Keratinocyte (primary cell): Measurements from ENCODE around the gene ALG12. TPM values are rescaled to one million over a fixed set of nuclear protein-coding genes. Genes with fewer than 3 reads are reported as not detected.

Source experiments
- DNase-seq: peaks from one replicate; pipeline ENCODE4 v3.0.0-alpha.2; 2011; ENCODE audit warnings: low read depth, missing footprints, low spot score
- FAIRE-seq: peaks from 2 replicates; lab custom pipeline; 2011; peaks lifted over from hg19 to GRCh38; lab: Jason Lieb, UNC
- H2AFZ ChIP-seq: 2 replicates; pipeline ENCODE4 v1.6.0; 2012; ENCODE audit warnings: low read length, control low read depth, inconsistent platforms; ENCODE audit not compliant: control insufficient read depth
- H3K27ac ChIP-seq: 2 replicates; pipeline ENCODE4 v1.5.1; 2011; ENCODE audit warnings: low read length; ENCODE audit not compliant: control insufficient read depth, insufficient read depth
- H3K27me3 ChIP-seq: 3 replicates; pipeline ENCODE4 v1.6.0; 2011; ENCODE audit warnings: low read length; ENCODE audit not compliant: control insufficient read depth, insufficient read depth; ENCODE audit errors: extremely low read depth
- H3K36me3 ChIP-seq, 2 experiments: 2 replicates in 1 of 2; 3 replicates in 1 of 2; pipeline ENCODE4 v1.5.1; 2011; ENCODE audit warnings: low read length in 2 of 2, mild to moderate bottlenecking in 1 of 2; ENCODE audit not compliant: control insufficient read depth in 2 of 2, insufficient read depth in 2 of 2; ENCODE audit errors: extremely low read depth in 1 of 2
- H3K4me1 ChIP-seq: 3 replicates; pipeline ENCODE4 v1.5.1; 2011; ENCODE audit warnings: low read length; ENCODE audit not compliant: control insufficient read depth, insufficient read depth; ENCODE audit errors: extremely low read depth
- H3K4me2 ChIP-seq: 3 replicates; pipeline ENCODE4 v1.6.0; 2011; ENCODE audit warnings: low read depth, low read length; ENCODE audit not compliant: control insufficient read depth, insufficient read depth; ENCODE audit errors: extremely low read depth
- H3K4me3 ChIP-seq, 3 experiments: fragments of 200-600 bp in 1 of 3; sonication (generic) in 1 of 3; 2 replicates in 2 of 3; 3 replicates in 1 of 3; pipeline ENCODE4 v1.5.1; 2011 to 2016; ENCODE audit warnings: low read length in 3 of 3, mild to moderate bottlenecking in 3 of 3, control low read depth in 2 of 3, inconsistent platforms in 1 of 3, low read depth in 1 of 3, mixed read lengths in 1 of 3, mixed run types in 1 of 3, moderate library complexity in 1 of 3; ENCODE audit not compliant: control insufficient read depth in 2 of 3, insufficient read depth in 2 of 3; ENCODE audit errors: extremely low read depth in 1 of 3
- H3K79me2 ChIP-seq: 2 replicates; pipeline ENCODE4 v1.6.0; 2012; ENCODE audit warnings: low read length; ENCODE audit not compliant: control insufficient read depth, insufficient read depth
- H3K9ac ChIP-seq: 3 replicates; pipeline ENCODE4 v1.6.0; 2011; ENCODE audit warnings: low read length; ENCODE audit not compliant: control insufficient read depth, insufficient read depth; ENCODE audit errors: extremely low read depth
- H3K9me1 ChIP-seq: 3 replicates; pipeline ENCODE4 v1.6.0; 2011; ENCODE audit warnings: low read length; ENCODE audit not compliant: control insufficient read depth, insufficient read depth; ENCODE audit errors: extremely low read depth
- H3K9me3 ChIP-seq: 2 replicates; pipeline ENCODE4 v1.5.1; 2012; ENCODE audit warnings: low read depth, low read length; ENCODE audit not compliant: control insufficient read depth
- H4K20me1 ChIP-seq: 3 replicates; pipeline ENCODE4 v1.6.0; 2011; ENCODE audit warnings: low read length; ENCODE audit not compliant: control insufficient read depth, insufficient read depth; ENCODE audit errors: extremely low read depth
- EZH2 ChIP-seq: IDR thresholded peaks from one replicate; pipeline ENCODE4 v1.6.1; 2012; ENCODE audit warnings: inconsistent platforms, mild to moderate bottlenecking, low read length, moderate library complexity
- dilution Hi-C: fragments of 300-500 bp; cut with MboI; formaldehyde crosslinking; loops from one replicate; pipeline ENCODE4 v1.7.0; 2020; ENCODE audit warnings: low sequenced_read_pairs; ENCODE audit not compliant: extremely low pct_ligation_motif_present
- polyA plus RNA-seq, 5 experiments: library from polyadenylated mRNA; depleted of rRNA in 3 of 5; stranded (reverse) in 3 of 5; stranded (forward) in 1 of 5; unstranded in 1 of 5; fragments of >200 nt; gene quantifications; 1 replicate in 1 of 5; 2 replicates in 3 of 5; 3 replicates in 1 of 5; pipeline versions ENCODE4 v1.2.1 to v1.2.3, GENCODE V29; 2011 to 2012; ENCODE audit warnings: missing spikeins in 2 of 5, low read depth in 1 of 5, low replicate concordance in 1 of 5
- TF ChIP-seq, protein P1 (sequence below), 3 experiments: IDR thresholded peaks in 1 of 3; conservative IDR thresholded peaks in 1 of 3; optimal IDR thresholded peaks in 1 of 3; 2 replicates in 2 of 3; 3 replicates in 1 of 3; pipeline versions ENCODE3 to v1.5.1; 2011; ENCODE audit warnings: low read length in 3 of 3, mild to moderate bottlenecking in 3 of 3, moderate library complexity in 2 of 3, control low read depth in 1 of 3, inconsistent platforms in 1 of 3; ENCODE audit not compliant: insufficient read depth in 2 of 3; ENCODE audit errors: extremely low read depth in 1 of 3

ALG12 gene
- polyA plus RNA-seq, 1 donor (not counting 4 experiments of a cell fraction or from before 2014, with no cell fraction given), result 6.3 TPM

DNA sequence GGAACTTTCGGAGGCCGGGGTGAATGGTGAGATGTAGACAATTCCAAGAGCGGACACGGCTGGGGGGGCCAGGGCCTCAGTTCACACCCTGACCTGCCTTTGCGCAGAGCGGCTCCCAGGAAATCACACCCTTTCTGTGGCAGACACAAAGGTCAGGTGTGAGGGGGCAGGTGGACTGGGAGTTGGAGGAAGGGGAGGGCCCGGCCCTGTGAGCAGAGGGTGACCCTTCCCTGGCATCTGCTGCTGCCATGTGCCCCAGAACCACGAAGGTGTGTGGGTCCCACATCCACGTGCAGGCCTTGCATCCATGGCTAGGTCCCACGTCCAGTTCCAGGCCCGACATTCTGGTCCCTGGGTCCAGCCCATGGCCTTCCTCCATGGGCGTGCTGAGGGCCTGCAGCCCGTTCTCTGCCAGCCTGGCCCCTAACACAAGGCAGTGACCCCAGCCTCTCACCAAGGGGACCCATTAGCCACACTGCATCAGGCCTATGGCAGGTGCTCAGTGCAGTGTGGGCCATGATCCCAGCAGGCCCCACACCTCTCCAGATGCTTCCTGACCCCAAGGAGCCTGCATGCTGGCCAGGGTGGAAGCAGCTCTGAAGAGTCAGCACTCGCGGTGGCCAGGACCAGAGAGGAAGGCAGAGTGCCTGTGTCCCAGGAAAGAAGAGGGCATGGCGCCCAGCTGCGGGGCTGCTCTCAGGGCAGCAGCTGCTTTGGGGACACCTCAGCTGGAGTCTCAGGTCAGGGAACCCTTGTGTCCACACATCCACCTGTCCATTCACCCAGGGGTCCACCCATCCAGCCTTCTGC lies 23.5 kb upstream of the ALG12 start:
- Histone ChIP-seq H3K9me3 (no peaks in the 10 kb centered on the region), H4K20me1 (no peaks in the 10 kb centered on the region), H3K4me1 (peaks cover 7% of the 10 kb centered on the region), H3K9me1 (no peaks in the 10 kb centered on the region), H3K4me3 (no peak overlapping the region), H3K36me3 (no peaks in the 10 kb centered on the region), H3K9ac (no peak overlapping the region), H3K79me2 (no peaks in the 10 kb centered on the region), H2AFZ (no peak overlapping the region), H3K27ac (no peak overlapping the region), H3K27me3 (peaks cover 6% of the 10 kb centered on the region), H3K4me2 (no peak overlapping the region)
- DNase-seq (no peak), FAIRE-seq (no peak)
- dilution Hi-C loops, result no loop called here
- TF ChIP-seq EZH2, result no peak
- TF ChIP-seq, protein P1, sequence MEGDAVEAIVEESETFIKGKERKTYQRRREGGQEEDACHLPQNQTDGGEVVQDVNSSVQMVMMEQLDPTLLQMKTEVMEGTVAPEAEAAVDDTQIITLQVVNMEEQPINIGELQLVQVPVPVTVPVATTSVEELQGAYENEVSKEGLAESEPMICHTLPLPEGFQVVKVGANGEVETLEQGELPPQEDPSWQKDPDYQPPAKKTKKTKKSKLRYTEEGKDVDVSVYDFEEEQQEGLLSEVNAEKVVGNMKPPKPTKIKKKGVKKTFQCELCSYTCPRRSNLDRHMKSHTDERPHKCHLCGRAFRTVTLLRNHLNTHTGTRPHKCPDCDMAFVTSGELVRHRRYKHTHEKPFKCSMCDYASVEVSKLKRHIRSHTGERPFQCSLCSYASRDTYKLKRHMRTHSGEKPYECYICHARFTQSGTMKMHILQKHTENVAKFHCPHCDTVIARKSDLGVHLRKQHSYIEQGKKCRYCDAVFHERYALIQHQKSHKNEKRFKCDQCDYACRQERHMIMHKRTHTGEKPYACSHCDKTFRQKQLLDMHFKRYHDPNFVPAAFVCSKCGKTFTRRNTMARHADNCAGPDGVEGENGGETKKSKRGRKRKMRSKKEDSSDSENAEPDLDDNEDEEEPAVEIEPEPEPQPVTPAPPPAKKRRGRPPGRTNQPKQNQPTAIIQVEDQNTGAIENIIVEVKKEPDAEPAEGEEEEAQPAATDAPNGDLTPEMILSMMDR (optimal IDR thresholded peaks at IDR 0.05 in 1 of 3, IDR thresholded peaks at IDR 0.05 in 1 of 3, conservative IDR thresholded peaks at IDR 0.05 in 1 of 3; ENCODE audit: extremely low read depth in 1 of 3, insufficient read depth in 2 of 3, low read length in 3 of 3), result no peak

DNA sequence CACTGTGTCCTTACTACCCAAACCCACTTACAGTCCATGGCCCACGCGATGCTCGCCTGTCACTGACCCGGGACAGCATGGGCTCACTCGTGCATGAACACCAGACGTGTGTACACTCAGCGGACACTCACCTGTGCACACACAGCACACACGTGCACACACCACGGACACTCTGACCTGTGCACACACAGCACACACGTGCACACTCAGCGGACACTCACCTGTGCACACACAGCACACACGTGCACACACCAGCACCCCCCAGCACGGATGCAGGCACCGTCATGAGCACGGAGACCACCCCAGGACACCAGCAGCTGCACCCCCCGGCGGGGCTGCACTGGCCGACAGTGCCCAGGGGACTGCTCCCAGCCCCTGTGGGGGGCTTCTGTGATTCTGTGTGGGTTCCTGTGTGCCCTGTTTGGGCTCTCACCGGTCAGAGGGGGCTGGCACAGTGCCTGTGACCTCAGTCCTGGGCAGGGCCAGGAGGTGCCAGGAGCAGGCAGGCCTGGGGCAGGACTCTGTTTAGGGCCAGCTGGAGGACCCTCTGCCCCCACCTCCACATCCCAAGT lies 20.4 kb upstream of the ALG12 start:
- no peak overlapping the region for H3K4me3 ChIP-seq
- FAIRE-seq (no peak), DNase-seq (no peak)
- H4K20me1 ChIP-seq, result no peaks in the 10 kb centered on the region
- H3K9ac ChIP-seq, result no peak overlapping the region
- no peak overlapping the region for H3K27ac ChIP-seq
- peaks cover 6% of the 10 kb centered on the region for H3K27me3 ChIP-seq
- dilution Hi-C loops, result no loop called here
- H3K36me3 ChIP-seq, result no peaks in the 10 kb centered on the region
- no peaks in the 10 kb centered on the region for H3K79me2 ChIP-seq
- H3K4me2 ChIP-seq, result no peak overlapping the region
- H3K9me3 ChIP-seq, result no peaks in the 10 kb centered on the region
- H3K9me1 ChIP-seq, result no peaks in the 10 kb centered on the region
- peaks cover 14% of the 10 kb centered on the region for H3K4me1 ChIP-seq
- TF ChIP-seq EZH2, result no peak
- TF ChIP-seq, protein P1 (optimal IDR thresholded peaks at IDR 0.05 in 1 of 3, IDR thresholded peaks at IDR 0.05 in 1 of 3, conservative IDR thresholded peaks at IDR 0.05 in 1 of 3; ENCODE audit: extremely low read depth in 1 of 3, insufficient read depth in 2 of 3, low read length in 3 of 3), result no peak
- no peak overlapping the region for H2AFZ ChIP-seq
